Thyroid gland (tissue), 4 donors: ENCODE results near the gene ACD.

ENCODE experiments used
- POLR2A ChIP-seq, 2 donors: fragments of 450-650 bp; IDR thresholded peaks; one replicate each; pipeline ENCODE4 v1.6.1; 2017; ENCODE audit warnings: antibody characterized with exemption in 2 of 2, mild to moderate bottlenecking in 2 of 2, moderate library complexity in 1 of 2
- TF ChIP-seq, protein P1 (sequence below), 6 experiments: fragments of 200-600 bp in 3 of 6; fragments of 450-650 bp in 3 of 6; sonication (generic) in 3 of 6; IDR thresholded peaks; one replicate each; pipeline ENCODE4 v1.5.1; 2016 to 2019; ENCODE audit warnings: antibody characterized with exemption in 6 of 6, mild to moderate bottlenecking in 2 of 6, inconsistent platforms in 1 of 6, moderate library complexity in 1 of 6

DNA sequence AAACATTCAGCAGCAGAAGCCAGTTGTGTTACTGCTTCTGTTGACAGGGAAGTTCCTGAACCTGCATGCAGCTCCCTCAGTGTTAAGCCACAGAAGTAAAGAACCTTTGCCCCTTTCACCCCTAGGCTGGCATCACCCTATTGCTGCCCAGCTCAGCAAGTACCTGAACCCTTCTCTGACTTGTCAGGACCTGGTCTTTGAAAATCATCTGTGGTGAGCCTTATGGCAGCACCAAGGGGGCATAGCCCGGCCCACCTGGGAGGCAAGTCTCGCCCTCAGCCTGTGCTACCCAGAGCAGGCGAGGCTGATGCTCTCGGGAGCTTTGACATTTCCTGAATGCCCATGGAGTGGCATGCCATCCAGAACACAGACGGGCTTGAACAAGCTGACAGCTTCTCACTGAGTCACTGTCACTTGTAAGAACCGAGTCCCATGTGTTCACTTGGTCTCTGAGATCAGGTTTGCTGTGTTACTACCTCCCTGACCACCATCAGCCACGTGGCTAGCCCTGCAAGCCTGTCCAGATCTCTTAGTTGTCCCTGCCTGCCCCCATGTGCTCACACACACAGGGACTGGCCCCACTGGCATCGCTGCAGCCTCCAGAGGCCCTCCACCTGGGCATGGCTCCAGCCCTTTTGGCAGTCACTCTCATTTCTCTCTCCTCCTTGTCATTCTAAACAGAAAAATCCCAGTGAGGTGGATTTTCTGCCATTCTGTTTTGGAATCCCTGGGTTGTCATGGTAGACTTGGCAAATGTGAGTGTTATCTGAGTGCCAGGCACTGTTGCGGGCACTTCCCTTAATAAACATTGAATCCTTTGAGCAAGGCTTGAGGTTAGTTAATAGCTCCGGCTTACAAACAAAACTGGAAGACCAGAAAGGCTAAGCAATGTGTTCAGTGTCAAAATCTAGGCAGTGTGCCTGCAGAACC, 18.0 kb downstream of the ACD start:
- TF ChIP-seq, protein P1, sequence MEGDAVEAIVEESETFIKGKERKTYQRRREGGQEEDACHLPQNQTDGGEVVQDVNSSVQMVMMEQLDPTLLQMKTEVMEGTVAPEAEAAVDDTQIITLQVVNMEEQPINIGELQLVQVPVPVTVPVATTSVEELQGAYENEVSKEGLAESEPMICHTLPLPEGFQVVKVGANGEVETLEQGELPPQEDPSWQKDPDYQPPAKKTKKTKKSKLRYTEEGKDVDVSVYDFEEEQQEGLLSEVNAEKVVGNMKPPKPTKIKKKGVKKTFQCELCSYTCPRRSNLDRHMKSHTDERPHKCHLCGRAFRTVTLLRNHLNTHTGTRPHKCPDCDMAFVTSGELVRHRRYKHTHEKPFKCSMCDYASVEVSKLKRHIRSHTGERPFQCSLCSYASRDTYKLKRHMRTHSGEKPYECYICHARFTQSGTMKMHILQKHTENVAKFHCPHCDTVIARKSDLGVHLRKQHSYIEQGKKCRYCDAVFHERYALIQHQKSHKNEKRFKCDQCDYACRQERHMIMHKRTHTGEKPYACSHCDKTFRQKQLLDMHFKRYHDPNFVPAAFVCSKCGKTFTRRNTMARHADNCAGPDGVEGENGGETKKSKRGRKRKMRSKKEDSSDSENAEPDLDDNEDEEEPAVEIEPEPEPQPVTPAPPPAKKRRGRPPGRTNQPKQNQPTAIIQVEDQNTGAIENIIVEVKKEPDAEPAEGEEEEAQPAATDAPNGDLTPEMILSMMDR (IDR thresholded peaks at IDR 0.05), result no peak
- no peak for TF ChIP-seq POLR2A (IDR thresholded peaks at IDR 0.05)
